ENCODE measurements around the gene CAVIN3. TPM values are rescaled to one million over a fixed set of nuclear protein-coding genes. Genes with fewer than 3 reads are reported as not detected.

CAVIN3 gene
- total RNA-seq, 1 experiment from 2014 or later = 18.6 TPM

DNA sequence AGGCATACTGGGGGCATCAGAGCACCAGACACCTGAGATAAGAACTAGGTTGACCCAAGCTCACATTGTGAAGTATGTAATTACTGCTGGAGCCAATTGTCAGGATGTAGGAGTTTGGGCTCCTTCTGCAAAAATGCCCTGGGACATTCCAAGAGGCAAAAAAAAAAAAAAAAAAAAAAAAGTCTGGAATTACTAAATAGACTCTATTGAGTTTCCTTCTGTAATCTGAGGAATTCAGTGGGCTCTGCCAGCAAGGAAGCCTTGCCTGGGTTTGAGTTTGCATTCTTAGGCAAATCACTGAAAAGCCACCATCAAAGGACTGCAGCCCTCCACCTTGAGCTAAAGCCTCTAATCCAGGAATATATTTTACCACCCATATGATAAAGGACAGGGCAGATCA, 8.0 kb upstream of the CAVIN3 start:
- Histone ChIP-seq H3K4me2 (ENCODE audit: low read length) (no peak overlapping the region), H3K79me2 (ENCODE audit: insufficient read depth, low read length) (no peaks in the 10 kb centered on the region), H3K27ac (ENCODE audit: low read depth, low read length) (no peak overlapping the region), H3K4me1 (ENCODE audit: control insufficient read depth in 1 of 2, insufficient read depth in 2 of 2, low read length in 2 of 2) (peaks cover 0 to under 1% of the 10 kb centered on the region in 2 experiments; a peak in 1 of 4 replicates), H4K20me1 (ENCODE audit: insufficient read depth) (no peaks in the 10 kb centered on the region), H3K27me3 (ENCODE audit: insufficient read depth, low read length) (no peaks in the 10 kb centered on the region), H3K9me2 (ENCODE audit: insufficient read depth) (no peaks in the 10 kb centered on the region), H3K9ac (ENCODE audit: low read length) (no peak overlapping the region), H3K9me3 (ENCODE audit: control insufficient read depth in 1 of 2, insufficient read depth in 1 of 2, low read depth in 1 of 2, low read length in 2 of 2) (no peaks in the 10 kb centered on the region), H3K4me3 (replicated peaks in 1 of 2; ENCODE audit: low read depth in 1 of 2, low read length in 2 of 2) (no peak overlapping the region), H2AFZ (ENCODE audit: low read depth, low read length, poor library complexity, severe bottlenecking) (no peak overlapping the region), H3K36me3 (ENCODE audit: control insufficient read depth in 1 of 2, insufficient read depth in 2 of 2, low read length in 2 of 2) (no peaks in the 10 kb centered on the region)
- ChIA-PET RAD21 (ENCODE audit: low non-redundant PET in 1 of 2, low total read pairs in 2 of 2, uncharacterized antibody in 2 of 2, unreplicated experiment in 2 of 2) (no interaction called here), POLR2A (no interaction called here), CTCF (no interaction called here)
- DNase-seq (ENCODE audit: low read depth, low spot score) = no peak
- BruUV-seq (replicated peaks) = no TSS peak
- TF ChIP-seq SP1 (IDR thresholded peaks at IDR 0.05; ENCODE audit: low read depth) (no peak), CEBPB (IDR thresholded peaks at IDR 0.05; ENCODE audit: low read depth) (no peak), RAD21 (IDR thresholded peaks at IDR 0.05; ENCODE audit: low read depth) (no peak), POLR2A (IDR thresholded peaks at IDR 0.05; ENCODE audit: borderline replicate concordance, extremely low read depth, insufficient read depth, insufficient read length) (no peak), YY1 (IDR thresholded peaks at IDR 0.05; ENCODE audit: extremely low read depth, insufficient replicate concordance, low read depth, low read length) (no peak), TCF7L2 (IDR thresholded peaks at IDR 0.05; ENCODE audit: borderline replicate concordance, extremely low read depth, insufficient read depth, insufficient read length) (no peak), POLR2AphosphoS5 (IDR thresholded peaks at IDR 0.05; ENCODE audit: low read depth, low read length) (no peak), JUND (IDR thresholded peaks at IDR 0.05) (no peak)
- TF ChIP-seq, protein P1, sequence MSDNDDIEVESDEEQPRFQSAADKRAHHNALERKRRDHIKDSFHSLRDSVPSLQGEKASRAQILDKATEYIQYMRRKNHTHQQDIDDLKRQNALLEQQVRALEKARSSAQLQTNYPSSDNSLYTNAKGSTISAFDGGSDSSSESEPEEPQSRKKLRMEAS (IDR thresholded peaks at IDR 0.05) = no peak
- TF ChIP-seq, protein P2, sequence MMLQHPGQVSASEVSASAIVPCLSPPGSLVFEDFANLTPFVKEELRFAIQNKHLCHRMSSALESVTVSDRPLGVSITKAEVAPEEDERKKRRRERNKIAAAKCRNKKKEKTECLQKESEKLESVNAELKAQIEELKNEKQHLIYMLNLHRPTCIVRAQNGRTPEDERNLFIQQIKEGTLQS (IDR thresholded peaks at IDR 0.05) = no peak
- TF ChIP-seq, protein P3, sequence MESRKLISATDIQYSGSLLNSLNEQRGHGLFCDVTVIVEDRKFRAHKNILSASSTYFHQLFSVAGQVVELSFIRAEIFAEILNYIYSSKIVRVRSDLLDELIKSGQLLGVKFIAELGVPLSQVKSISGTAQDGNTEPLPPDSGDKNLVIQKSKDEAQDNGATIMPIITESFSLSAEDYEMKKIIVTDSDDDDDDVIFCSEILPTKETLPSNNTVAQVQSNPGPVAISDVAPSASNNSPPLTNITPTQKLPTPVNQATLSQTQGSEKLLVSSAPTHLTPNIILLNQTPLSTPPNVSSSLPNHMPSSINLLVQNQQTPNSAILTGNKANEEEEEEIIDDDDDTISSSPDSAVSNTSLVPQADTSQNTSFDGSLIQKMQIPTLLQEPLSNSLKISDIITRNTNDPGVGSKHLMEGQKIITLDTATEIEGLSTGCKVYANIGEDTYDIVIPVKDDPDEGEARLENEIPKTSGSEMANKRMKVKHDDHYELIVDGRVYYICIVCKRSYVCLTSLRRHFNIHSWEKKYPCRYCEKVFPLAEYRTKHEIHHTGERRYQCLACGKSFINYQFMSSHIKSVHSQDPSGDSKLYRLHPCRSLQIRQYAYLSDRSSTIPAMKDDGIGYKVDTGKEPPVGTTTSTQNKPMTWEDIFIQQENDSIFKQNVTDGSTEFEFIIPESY (IDR thresholded peaks at IDR 0.05; ENCODE audit: extremely low read depth, insufficient replicate concordance, low read length) = no peak
- no peak for ATAC-seq
- intact Hi-C loops (cut with micrococcal nuclease) = loop anchor here (10.0 kb wide), 1 partner anchor 644 kb away; the partner anchor contains the start of genes TRIM22 and TRIM5

All from HCT116 (cell line).